Measurements from ENCODE around the gene NELFB.

NELFB gene

DNA sequence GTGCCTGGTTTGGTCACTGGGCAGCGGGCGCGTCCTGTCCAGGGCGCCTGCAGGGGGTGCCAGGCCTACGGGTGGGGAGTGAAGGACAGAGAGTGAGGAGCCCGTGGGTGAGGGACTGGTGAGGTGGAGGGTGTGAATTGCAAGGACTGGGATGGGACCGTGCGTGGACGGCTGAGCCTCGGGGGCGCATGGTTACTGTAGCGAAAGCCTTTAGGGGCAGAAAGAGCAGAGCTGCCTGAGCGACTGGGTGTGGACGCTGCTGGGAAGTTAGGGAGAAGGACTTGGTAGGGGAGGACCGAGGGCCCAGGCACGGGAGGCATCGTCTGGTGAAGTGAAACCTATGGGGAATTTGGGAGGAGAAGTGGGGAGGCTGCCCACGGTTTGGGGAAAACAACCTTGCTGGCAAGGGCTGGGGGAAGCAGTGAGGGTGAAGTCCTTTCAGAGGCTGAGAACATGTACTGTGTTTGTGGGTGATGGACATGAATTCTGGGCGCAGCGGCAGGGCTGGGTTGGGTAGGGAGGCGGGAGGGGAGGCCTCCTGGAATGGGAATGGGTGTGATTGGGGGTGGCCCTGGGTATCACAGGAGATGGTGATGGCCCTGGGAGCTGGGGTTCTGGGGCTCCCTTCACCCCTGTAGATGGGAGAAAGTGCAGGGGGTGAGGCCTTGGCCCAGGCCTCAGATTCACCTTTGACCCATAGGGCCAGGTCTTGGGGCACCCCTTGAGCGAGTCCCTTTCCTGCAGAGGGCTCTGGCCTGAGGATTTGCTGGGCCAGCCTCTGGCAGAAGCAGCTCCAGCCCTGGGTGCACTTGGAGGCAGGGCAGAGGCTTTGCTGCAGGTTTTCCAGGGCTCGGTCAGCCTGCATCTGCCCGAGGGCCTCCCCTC, 20.7 kb downstream of the NELFB start:
- DNase-seq, result peak in 1 of 2 donors; percentile 59
- intact Hi-C loops (cut with DNase I; ENCODE audit: low total_unique reads), result no loop called here
- TF ChIP-seq, protein P1, sequence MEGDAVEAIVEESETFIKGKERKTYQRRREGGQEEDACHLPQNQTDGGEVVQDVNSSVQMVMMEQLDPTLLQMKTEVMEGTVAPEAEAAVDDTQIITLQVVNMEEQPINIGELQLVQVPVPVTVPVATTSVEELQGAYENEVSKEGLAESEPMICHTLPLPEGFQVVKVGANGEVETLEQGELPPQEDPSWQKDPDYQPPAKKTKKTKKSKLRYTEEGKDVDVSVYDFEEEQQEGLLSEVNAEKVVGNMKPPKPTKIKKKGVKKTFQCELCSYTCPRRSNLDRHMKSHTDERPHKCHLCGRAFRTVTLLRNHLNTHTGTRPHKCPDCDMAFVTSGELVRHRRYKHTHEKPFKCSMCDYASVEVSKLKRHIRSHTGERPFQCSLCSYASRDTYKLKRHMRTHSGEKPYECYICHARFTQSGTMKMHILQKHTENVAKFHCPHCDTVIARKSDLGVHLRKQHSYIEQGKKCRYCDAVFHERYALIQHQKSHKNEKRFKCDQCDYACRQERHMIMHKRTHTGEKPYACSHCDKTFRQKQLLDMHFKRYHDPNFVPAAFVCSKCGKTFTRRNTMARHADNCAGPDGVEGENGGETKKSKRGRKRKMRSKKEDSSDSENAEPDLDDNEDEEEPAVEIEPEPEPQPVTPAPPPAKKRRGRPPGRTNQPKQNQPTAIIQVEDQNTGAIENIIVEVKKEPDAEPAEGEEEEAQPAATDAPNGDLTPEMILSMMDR (IDR thresholded peaks at IDR 0.05), result no peak
- Histone ChIP-seq H3K27ac (no peak overlapping the region), H3K4me3 (no peak overlapping the region), H3K9me3 (no peaks in the 10 kb centered on the region), H3K27me3 (peaks cover 0 to 70% of the 10 kb centered on the region in 2 donors), H3K36me3 (peaks cover 20 to 31% (median 27%) of the 10 kb centered on the region in 3 donors), H3K4me1 (peaks cover 0 to 39% (median 30%) of the 10 kb centered on the region in 4 donors)

DNA sequence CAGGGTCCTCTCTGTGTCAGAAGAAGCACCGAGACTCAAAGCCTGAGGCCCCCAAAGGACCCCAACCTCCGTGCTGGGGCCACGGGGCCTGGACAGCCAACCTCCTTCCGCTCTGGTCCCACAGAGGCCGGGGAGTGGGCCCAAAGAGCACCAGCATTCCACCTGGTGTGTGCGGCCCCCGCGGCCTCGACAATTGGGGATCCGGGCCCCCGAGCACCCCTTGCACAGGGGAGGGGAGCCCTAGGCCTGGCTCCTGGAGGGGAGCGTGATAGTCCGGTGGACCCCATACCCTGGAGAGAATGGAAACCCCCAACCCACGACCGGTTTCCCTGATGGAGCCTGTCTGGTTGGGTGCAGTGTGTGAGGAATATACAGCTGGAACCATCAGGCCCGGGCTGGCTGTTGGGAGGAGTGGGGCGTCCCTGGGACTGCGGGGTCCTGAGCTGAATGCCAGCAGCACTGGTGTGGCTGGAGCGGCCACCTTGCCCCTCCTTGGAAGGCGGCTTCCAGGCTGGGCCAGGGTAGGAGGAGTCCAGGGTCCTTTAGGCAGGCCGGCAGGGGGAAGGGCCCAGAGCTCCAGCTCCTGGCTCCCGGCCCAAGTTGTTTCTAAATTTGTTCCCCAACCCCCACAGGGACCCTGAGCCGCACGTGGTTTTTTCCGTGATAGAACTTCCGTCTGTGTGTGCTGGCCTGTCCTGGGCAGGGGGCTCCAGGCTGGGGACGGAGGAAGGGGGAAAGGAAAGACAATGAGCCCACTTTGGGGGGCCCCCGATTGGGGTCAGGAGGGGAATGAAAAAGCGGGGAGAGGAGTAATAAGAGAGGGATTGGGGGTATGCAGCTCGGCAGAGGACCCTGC, 21.6 kb downstream of the NELFB start:
- peak; percentile 68 to 86 for DNase-seq
- H3K27ac ChIP-seq, result peak overlapping the region; percentile 45 to 48
- peaks cover 18 to 26% (median 23%) of the 10 kb centered on the region in 3 donors for H3K36me3 ChIP-seq
- peaks cover 0 to 79% of the 10 kb centered on the region in 2 donors for H3K27me3 ChIP-seq
- peaks cover 0 to 40% (median 33%) of the 10 kb centered on the region in 4 donors for H3K4me1 ChIP-seq
- TF ChIP-seq, protein P1 (IDR thresholded peaks at IDR 0.05), result no peak
- H3K9me3 ChIP-seq, result no peaks in the 10 kb centered on the region
- H3K4me3 ChIP-seq, result peak overlapping the region; percentile 41 to 49
- intact Hi-C loops (cut with DNase I; ENCODE audit: low total_unique reads), result no loop called here

DNA sequence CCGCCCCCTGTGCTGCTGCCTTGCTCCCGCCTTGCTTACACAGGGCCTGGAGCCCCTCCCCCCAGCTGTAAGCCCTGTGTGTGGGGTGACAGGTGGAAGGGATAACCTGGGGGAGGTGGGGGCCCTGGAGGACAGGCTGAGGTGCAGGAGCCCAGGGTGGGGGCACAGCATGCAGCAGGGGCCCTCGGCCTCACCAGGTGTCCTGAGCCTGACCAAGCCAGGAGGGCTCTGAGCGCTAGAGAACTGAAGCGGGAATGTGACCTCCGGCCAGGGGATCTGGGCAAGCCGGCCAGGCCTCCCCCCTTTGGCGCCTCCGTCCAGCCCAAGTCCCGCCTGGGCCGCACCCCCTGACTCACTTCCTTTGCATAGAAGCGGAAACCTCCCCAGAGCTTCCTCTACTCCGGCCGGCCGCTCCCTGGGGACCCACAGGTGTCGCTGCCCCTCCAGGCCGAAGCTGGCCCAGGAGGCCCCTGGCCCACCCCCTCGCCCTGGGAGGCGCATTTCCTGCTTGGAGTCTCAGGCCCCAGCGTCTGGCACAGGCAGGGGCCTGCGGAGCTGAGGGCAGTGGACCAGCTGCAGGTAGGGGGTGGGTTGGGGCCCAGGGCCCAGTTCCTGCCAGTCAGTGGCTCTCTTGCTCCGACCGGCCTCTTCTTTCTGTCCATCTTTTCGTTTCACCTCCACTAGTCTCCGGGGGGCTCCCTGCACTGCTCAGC, 22.4 kb downstream of the NELFB start, which contains the start of gene TOR4A:
Gene TOR4A (plus strand): TSS at position 398 of the 713 bp plus-strand sequence. CDS start 964 bp downstream, outside the sequence.
- peak; percentile 81 to 85 for DNase-seq
- peaks cover 0 to 74% of the 10 kb centered on the region in 2 donors for H3K27me3 ChIP-seq
- H3K9me3 ChIP-seq, result no peaks in the 10 kb centered on the region
- H3K4me3 ChIP-seq, result peak within 1 kb of the TSS; percentile 41 to 49
- peaks cover 10 to 18% (median 15%) of the 10 kb centered on the region in 3 donors for H3K36me3 ChIP-seq
- peak within 1 kb of the TSS; percentile 45 to 48 for H3K27ac ChIP-seq
- intact Hi-C loops (cut with DNase I; ENCODE audit: low total_unique reads), result no loop called here
- peaks cover 0 to 40% (median 30%) of the 10 kb centered on the region in 4 donors for H3K4me1 ChIP-seq
- TF ChIP-seq, protein P1 (IDR thresholded peaks at IDR 0.05), result no peak

DNA sequence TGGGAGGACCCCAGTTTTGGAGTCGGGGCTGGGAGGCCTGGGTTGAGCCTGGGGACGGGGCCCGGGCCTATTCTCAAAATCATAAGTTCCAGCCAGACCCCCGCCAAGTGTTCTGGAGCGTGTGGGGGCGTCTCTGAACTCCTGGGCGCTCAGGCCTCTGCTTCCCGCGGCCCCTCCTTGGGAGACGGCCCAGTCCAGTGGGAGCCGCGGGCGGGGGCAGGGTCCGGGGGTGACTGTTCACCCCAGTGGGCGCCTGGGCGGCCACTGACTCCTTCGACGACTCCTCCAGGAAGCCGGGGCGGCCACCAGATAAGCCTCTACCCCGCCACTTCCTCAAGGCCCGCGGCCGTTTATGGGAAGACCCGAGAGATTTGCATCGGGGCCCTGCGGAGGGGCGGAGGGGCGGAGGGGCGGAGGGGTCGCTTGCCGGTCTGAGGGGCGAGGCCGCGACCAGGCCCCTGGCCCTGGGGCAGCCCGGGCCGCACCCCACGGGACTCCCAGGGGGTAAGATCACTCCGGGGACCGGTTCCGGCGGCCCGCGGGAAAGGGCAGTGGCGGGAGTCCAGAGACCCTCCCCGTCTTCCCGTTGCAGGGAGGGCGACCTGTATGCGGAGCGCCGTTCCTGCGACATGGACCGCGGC, 23.1 kb downstream of the NELFB start:
- H3K9me3 ChIP-seq, result no peaks in the 10 kb centered on the region
- intact Hi-C loops (cut with DNase I; ENCODE audit: low total_unique reads), result no loop called here
- peaks cover 3 to 11% (median 8%) of the 10 kb centered on the region in 3 donors for H3K36me3 ChIP-seq
- TF ChIP-seq, protein P1 (IDR thresholded peaks at IDR 0.05), result no peak
- peak overlapping the region; percentile 45 to 48 for H3K27ac ChIP-seq
- no peak for DNase-seq
- peaks cover 0 to 67% of the 10 kb centered on the region in 2 donors for H3K27me3 ChIP-seq
- peak overlapping the region; percentile 41 to 49 for H3K4me3 ChIP-seq
- H3K4me1 ChIP-seq, result peaks cover 0 to 40% (median 30%) of the 10 kb centered on the region in 4 donors
